ENCODE results near the gene TOB2. TPM values are rescaled to one million over a fixed set of nuclear protein-coding genes. Genes with fewer than 3 reads are reported as not detected.

TOB2 gene, protein sequence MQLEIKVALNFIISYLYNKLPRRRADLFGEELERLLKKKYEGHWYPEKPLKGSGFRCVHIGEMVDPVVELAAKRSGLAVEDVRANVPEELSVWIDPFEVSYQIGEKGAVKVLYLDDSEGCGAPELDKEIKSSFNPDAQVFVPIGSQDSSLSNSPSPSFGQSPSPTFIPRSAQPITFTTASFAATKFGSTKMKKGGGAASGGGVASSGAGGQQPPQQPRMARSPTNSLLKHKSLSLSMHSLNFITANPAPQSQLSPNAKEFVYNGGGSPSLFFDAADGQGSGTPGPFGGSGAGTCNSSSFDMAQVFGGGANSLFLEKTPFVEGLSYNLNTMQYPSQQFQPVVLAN
- total RNA-seq (2014; rRNA removed; shearing (Covaris generic)): 25.1 and 25.4 TPM in 2 replicates

GRCh38 chr22:41446639-41447434 is at the start of gene TOB2:
Gene TOB2 (minus strand): TSS chr22:41446801. CDS start chr22:41437345, 9,456 bp downstream.

DNA sequence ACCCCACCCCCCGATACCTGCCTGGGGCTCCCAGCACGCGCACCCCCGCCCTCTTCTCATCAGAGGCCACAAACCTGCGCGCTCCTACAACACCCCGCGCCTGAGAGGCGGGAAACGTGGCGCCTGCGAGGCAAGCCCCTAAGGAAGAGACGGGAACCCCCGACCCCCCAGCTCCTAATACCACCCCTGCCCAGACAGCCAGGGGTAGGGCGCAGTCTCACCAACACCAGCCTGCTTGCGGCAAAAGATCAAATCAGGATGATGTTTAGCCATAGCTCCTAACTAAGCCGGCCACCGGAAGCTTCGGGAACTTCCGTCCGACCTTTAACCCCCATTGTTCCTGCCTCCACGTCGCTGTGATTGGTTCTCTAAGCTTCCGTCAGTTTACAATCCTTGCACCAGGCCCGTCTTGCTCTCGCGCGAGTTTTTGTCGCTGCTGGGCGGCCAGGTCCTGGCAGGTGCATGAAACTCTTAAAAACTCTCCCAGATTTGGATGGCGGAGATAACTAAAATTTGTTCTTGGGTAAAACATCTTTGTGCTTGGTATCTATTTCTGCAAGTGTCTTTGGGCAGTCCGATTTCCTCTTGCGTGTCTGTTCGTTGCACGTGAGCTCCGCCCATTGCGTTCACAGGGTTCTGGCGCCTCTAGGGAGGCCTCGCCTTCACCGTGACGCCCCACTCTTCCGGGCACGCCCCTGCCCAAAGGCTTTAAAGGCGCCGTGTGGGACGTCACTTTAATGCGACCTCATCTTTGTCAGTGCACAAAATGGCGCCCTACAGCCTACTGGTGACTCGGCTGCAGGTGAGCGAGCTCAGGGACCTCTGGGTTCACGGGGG is 22.0 kb upstream of the TOB2 start, which contains the start of the genes ACO2 and PHF5A:
Gene ACO2 (plus strand): TSS at position 737 of the 837 bp plus-strand sequence. CDS start 30 bp downstream, at position 767.
Gene PHF5A (minus strand): TSS at position 312 of the 837 bp plus-strand sequence. CDS start 39 bp downstream, at position 273.

Other genes starting within 250 kb of the TOB2 start
- gene L3MBTL2, start 241.5 kb downstream of the TOB2 start, total RNA-seq (2014; rRNA removed; shearing (Covaris generic)): 21.2 and 22.7 TPM in 2 replicates
- gene CHADL, start 205.9 kb downstream of the TOB2 start, total RNA-seq (2014; rRNA removed; shearing (Covaris generic)): 1.0 and 1.2 TPM in 2 replicates
- gene RANGAP1, start 160.6 kb downstream of the TOB2 start, total RNA-seq (2014; rRNA removed; shearing (Covaris generic)): 80.0 and 88.7 TPM in 2 replicates
- gene ZC3H7B, start 145.3 kb downstream of the TOB2 start, total RNA-seq (2014; rRNA removed; shearing (Covaris generic)): 34.8 and 35.3 TPM in 2 replicates
- 4.8 and 5.5 TPM in 2 replicates for gene TEF, start 64.9 kb downstream of the TOB2 start, total RNA-seq (2014; rRNA removed; shearing (Covaris generic))
- gene PHF5A, start 21.9 kb upstream of the TOB2 start, total RNA-seq (2014; rRNA removed; shearing (Covaris generic)): 67.3 and 74.7 TPM in 2 replicates
- gene ACO2, start 22.3 kb upstream of the TOB2 start, total RNA-seq (2014; rRNA removed; shearing (Covaris generic)): 45.5 and 51.5 TPM in 2 replicates
- gene POLR3H, start 97.7 kb upstream of the TOB2 start, total RNA-seq (2014; rRNA removed; shearing (Covaris generic)): 15.0 and 22.0 TPM in 2 replicates
- gene CSDC2, start 114.2 kb upstream of the TOB2 start, total RNA-seq (2014; rRNA removed; shearing (Covaris generic)): 0.13 TPM in 1 of 2 replicates, not detected in the other
- gene PMM1, start 143.0 kb upstream of the TOB2 start, total RNA-seq (2014; rRNA removed; shearing (Covaris generic)): 13.2 and 16.8 TPM in 2 replicates
- 19.8 and 25.2 TPM in 2 replicates for gene DESI1, start 174.2 kb upstream of the TOB2 start, total RNA-seq (2014; rRNA removed; shearing (Covaris generic))
- gene XRCC6, start 174.5 kb upstream of the TOB2 start, total RNA-seq (2014; rRNA removed; shearing (Covaris generic)): 310 and 343 TPM in 2 replicates
- gene SNU13, start 242.1 kb upstream of the TOB2 start, total RNA-seq (2014; rRNA removed; shearing (Covaris generic)): 150 and 170 TPM in 2 replicates

Measured in A375 (cell line).